ENCODE data around the gene BLID.

The BLID gene

DNA sequence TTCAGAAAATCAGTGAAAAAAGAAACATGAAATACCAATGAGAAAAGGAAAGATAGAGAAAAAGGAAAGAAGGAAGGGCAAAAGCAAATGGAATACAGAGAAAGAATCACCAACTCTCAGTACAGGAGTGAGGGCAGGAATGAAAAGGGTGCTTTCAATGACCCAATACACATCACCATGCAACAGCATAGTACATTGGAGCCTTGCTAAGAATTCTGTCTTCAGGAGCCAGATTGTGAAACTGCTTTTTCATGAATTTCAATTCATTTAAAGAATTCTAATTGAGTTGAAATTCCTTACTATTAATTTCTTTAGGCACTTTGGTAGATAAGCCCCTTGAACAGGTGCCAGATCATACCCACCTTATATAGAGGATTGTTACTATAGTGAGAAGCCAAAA is 34.9 kb downstream of the BLID start:
- no peak for DNase-seq (ENCODE audit: low spot score)

DNA sequence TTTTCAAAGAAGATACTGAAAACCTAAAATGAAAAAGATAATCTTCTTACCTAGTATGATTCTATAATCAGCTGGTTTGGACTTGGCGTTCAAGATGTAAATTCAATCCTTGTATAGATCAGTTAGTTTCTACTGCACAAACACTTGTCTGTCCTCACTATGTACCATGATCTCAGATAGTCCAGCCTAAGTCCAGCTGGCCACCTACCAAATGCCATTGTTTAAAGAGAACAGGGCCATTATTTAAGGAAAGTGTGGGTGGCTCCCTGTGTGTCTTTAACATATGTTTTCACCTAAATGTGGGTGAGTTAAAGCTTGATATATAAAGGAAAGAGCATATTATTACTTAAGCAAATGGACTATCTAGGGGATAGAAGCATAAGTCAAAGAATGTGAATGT is 38.6 kb downstream of the BLID start:
- DNase-seq (ENCODE audit: low spot score): no peak

DNA sequence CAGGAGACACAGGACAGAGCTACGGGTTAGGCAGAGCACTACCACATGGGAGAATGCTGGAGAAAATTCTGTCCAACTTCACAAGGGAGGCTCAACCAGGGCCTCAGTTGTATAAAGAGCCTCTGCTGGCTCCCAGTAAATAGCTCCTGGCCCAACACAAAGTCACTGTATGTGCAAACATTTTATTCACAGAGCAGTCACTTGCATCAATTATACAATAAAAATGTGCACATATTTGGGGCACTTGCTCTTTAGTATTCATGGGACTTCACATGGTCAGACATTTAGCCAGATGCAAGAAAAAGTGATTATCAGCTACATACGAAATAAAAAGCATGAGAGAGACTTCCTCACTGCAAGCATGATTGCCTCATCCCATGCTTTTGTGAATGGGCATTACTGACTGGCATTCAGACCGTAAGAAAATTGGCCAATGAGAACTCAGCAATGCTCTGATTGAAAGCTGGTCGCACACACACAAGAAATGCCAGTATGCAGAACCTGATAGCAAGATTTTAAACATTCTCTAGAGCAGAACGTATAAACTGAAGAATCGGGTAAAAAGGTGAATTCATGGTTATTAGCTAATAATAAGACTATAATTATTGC is 39.4 kb downstream of the BLID start:
- no peak for DNase-seq (ENCODE audit: low spot score)

DNA sequence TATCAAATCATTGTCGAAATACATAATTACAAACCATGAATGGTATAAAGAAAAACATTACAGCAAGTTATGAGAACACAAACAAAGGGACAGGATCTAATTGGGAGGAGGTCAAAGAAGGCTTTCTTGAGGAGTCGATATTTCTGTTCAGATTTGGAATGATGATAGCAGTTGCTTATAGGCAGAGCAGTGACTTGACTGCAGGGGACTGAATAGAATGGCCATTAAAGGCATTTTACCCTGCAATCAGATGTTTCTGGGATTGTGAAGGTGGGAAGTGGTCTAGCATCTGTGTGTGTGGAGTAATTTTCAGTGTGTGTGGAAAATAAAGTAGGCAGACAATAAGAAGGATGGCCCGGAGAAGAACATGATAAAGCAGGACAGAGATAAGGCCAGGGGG is 41.0 kb downstream of the BLID start:
- no peak for DNase-seq (ENCODE audit: low spot score)

DNA sequence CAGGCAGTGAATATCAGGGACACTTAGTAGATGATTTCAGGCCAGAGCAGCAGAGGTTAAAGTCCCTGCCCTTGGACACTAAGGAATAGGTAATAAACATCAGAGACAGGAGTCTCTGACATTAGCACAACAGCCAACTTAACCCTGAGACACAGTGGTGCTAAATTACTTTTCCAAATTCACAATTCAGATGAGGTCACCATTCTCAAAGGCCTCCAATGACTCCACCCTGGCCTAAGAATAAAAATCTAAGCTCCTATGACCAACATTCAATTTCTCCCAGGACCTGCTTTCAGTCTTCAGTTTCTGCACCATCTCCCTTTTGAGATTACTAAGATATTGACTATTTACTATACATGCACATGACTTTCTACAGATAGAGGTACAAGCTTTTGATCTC is 42.0 kb downstream of the BLID start:
- no peak for DNase-seq (ENCODE audit: low spot score)

DNA sequence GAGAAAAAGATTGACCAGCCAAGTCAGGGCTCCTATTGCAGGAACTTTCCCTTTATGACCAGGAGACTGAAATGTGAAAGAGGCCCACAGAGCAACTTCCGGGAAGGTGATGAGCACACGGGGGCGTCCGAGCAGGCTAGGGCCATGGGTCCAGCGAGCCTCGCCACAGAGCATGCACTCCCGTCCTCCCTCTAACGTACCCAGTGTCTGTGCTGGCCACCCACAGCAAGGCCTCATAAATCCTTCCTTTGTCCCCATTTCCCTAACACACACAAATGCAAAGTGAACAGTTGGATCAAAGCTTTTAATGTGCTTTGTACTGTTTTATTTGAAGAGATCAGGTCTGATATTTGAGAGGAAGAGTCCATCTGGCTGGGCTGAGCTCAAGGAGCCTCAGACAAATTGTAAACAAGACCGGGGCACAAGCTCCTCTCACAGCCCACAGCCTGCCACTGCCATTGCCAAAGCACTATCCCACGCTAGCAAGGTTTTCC is 44.3 kb downstream of the BLID start:
- no peak for DNase-seq (ENCODE audit: low spot score)

DNA sequence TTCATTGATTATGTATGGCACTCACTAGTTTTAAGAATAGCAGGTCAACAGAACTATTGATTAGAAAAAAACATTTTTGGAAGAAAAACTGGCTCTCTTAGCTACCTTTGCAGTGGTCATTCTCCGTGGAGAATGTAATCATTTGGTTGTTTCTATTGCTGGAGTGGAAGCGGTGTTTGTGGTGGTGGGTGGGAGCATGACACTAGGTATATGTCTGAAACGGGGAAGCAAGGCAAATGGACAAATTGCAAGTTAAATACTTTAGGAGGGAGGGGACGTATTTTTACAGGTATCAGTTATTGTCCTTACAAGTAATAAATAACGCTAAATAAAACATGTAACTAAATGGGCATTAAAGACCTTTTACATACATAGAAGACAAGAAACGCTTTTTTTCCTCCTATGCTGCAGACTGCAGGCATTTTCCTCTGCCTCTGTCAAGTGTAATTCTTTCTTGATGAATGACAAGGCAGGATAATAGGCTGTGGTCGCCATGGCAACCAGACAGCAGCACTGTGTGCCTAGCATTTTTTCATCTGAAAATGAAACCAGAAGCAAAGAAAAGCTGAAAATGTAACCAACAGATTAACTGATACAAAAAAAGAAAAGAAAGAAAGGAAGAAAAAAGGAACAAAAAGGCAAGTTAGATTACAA is 46.2 kb downstream of the BLID start:
- peak; percentile 54 for DNase-seq (ENCODE audit: low spot score)

DNA sequence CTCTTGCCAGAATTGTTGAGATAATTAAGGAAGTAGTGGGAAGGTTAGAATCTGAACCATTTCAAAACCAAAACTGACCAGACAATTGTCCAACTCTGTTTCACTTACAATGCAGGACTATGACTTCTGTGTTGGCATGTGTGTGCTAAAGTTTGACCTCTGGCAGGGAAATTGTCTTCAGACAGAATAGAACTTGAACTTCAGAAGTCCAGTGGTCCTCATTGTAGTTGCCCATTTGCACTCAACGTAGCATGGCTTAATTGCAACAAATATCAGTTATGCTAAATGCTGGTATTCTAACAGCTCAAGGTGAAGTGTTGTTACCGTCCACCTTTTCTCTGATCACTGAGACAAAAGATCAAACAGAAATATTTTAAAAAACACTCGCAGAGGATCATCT is 47.2 kb downstream of the BLID start:
- no peak for DNase-seq (ENCODE audit: low spot score)

DNA sequence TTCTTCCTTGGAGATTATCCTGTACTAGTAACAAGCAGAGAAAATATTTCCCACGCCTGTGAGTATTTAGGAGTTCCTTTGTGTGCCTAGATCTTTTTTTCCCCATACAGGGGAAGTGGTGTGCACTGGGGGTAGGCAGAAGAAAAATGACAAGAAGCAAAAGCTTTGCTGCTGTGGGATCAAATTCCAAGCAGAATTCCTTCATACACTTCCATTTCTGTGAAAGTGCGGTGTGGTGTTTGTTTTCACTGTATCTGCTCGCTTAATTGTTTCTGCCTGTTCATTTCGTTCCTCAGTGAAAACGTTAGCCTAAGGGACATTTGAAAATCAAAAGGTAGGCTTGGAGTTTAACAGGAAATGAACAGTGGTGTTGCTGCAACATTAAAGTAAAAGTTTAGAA is 47.9 kb downstream of the BLID start:
- DNase-seq (ENCODE audit: low spot score): no peak
